Upper lobe of right lung (tissue), 1 donor: ENCODE data around the gene STX8. TPM values are rescaled to one million over a fixed set of nuclear protein-coding genes. Genes with fewer than 3 reads are reported as not detected.

ENCODE experiments used
- ATAC-seq: fragments of 200-7000 bp; cut with Tn5 transposase; one replicate; pipeline ENCODE4 v1.9.1; 2020; ENCODE audit warnings: mild to moderate bottlenecking, moderate library complexity
- DNase-seq: peaks from one replicate; pipeline ENCODE4 v3.0.0-alpha.2; 2020
- H3K27ac ChIP-seq: fragments of 200-600 bp; one replicate; pipeline ENCODE4 v1.8.0; 2022
- H3K27me3 ChIP-seq: fragments of 200-600 bp; one replicate; pipeline ENCODE4 v1.8.0; 2022; ENCODE audit warnings: mild to moderate bottlenecking
- H3K36me3 ChIP-seq: fragments of 200-600 bp; one replicate; pipeline ENCODE4 v1.8.0; 2022
- H3K4me1 ChIP-seq: fragments of 200-600 bp; one replicate; pipeline ENCODE4 v1.8.0; 2022
- H3K4me3 ChIP-seq: fragments of 200-600 bp; one replicate; pipeline ENCODE4 v1.8.0; 2022; ENCODE audit warnings: mild to moderate bottlenecking
- H3K9me3 ChIP-seq: fragments of 200-600 bp; one replicate; pipeline ENCODE4 v1.8.0; 2022
- CTCF ChIP-seq: fragments of 200-600 bp; IDR thresholded peaks from one replicate; pipeline ENCODE4 v1.8.0; 2022; ENCODE audit warnings: antibody characterized with exemption
- intact Hi-C: fragments of 100-400 bp; cut with DNase I; formaldehyde crosslinking; loops from one replicate; pipeline ENCODE4 v1.11.0; 2022
- total RNA-seq: library from RNA; stranded (reverse); fragmentation: NEBNext Ultra II Directional; extraction: Animal tissue kit (Norgen Biotek cat#: 25700); gene quantifications from one replicate; pipeline ENCODE4 v1.2.1, GENCODE V29; 2021
- donor health status: DM: no; HTN: yes; CAD: no; lungs with severe emphysema.

STX8 gene
- total RNA-seq, 1 donor from 2014 or later, result 52.5 TPM

GRCh38 chr17:9279893-9280292 lies 295.7 kb downstream of the STX8 start:
- Histone ChIP-seq H3K27me3 (no peaks in the 10 kb centered on the region), H3K9me3 (no peaks in the 10 kb centered on the region), H3K4me1 (no peaks in the 10 kb centered on the region), H3K36me3 (no peaks in the 10 kb centered on the region), H3K27ac (no peak overlapping the region), H3K4me3 (no peak overlapping the region)
- intact Hi-C loops, result no loop called here
- ATAC-seq (no peak), DNase-seq (no peak)
- TF ChIP-seq CTCF, result no peak

- DNase-seq (no peak), ATAC-seq (no peak)
- H3K36me3 ChIP-seq, result no peaks in the 10 kb centered on the region
- no peak overlapping the region for H3K27ac ChIP-seq
- no peaks in the 10 kb centered on the region for H3K9me3 ChIP-seq
- TF ChIP-seq CTCF, result no peak
- H3K4me3 ChIP-seq, result no peak overlapping the region
- H3K4me1 ChIP-seq, result no peaks in the 10 kb centered on the region
- no peaks in the 10 kb centered on the region for H3K27me3 ChIP-seq
- intact Hi-C loops, result no loop called here
These were observed 300.6 kb downstream of the STX8 start for GRCh38 chr17:9274973-9275372.

- DNase-seq (no peak), ATAC-seq (no peak)
- H3K27ac ChIP-seq, result no peak overlapping the region
These were observed 301.9 kb downstream of the STX8 start for GRCh38 chr17:9273428-9274391.

GRCh38 chr17:9272501-9273200 lies 303.0 kb downstream of the STX8 start:
- Histone ChIP-seq H3K27me3 (no peaks in the 10 kb centered on the region), H3K4me3 (no peak overlapping the region), H3K9me3 (no peaks in the 10 kb centered on the region), H3K36me3 (no peaks in the 10 kb centered on the region), H3K4me1 (no peaks in the 10 kb centered on the region), H3K27ac (no peak overlapping the region)
- TF ChIP-seq CTCF, result no peak
- DNase-seq, result no peak
- ATAC-seq, result no peak
- intact Hi-C loops, result no loop called here

More at GRCh38 chr17:9273428-9274391, 301.9 kb downstream of the STX8 start:
- intact Hi-C loops, result no loop called here
- H3K27me3 ChIP-seq, result no peaks in the 10 kb centered on the region
- TF ChIP-seq CTCF, result no peak
- H3K9me3 ChIP-seq, result no peaks in the 10 kb centered on the region
- H3K4me1 ChIP-seq, result no peaks in the 10 kb centered on the region
- H3K36me3 ChIP-seq, result no peaks in the 10 kb centered on the region
- H3K4me3 ChIP-seq, result no peak overlapping the region

- Histone ChIP-seq H3K4me3 (no peak overlapping the region), H3K36me3 (no peaks in the 10 kb centered on the region), H3K4me1 (no peaks in the 10 kb centered on the region), H3K9me3 (no peaks in the 10 kb centered on the region), H3K27me3 (no peaks in the 10 kb centered on the region), H3K27ac (no peak overlapping the region)
- intact Hi-C loops, result no loop called here
- ATAC-seq (no peak), DNase-seq (no peak)
- TF ChIP-seq CTCF, result no peak
These were observed 303.6 kb downstream of the STX8 start for GRCh38 chr17:9271989-9272388.
